Measurements from ENCODE around the gene BCL3.

The BCL3 gene

DNA sequence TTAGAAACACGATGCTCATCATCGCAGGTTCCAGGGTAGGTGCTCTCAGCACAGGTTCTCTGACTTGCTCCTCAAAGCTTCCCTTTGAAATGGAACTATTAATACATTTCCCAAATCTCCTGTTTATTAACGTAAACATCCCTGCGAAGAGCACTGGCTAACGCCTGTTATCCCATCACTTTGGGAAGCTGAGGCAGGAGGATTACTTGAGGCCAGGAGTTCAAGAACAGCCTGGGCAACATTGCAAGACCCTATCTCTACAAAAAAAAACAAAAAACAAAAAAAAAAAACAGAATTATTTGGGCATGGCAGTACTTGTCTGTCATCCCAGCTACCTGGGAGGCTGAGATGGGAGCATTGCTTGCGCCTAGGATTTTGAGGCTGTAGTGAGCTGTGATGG is 30.9 kb upstream of the BCL3 start (continued):
- TF ChIP-seq, protein P1, sequence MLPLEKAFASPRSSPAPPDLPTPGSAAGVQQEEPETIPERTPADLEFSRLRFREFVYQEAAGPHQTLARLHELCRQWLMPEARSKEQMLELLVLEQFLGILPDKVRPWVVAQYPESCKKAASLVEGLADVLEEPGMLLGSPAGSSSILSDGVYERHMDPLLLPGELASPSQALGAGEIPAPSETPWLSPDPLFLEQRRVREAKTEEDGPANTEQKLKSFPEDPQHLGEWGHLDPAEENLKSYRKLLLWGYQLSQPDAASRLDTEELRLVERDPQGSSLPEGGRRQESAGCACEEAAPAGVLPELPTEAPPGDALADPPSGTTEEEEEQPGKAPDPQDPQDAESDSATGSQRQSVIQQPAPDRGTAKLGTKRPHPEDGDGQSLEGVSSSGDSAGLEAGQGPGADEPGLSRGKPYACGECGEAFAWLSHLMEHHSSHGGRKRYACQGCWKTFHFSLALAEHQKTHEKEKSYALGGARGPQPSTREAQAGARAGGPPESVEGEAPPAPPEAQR (tag by site-specific recombination; IDR thresholded peaks at IDR 0.05), result no peak
- no peak for TF ChIP-seq ZNF777 (tag by site-specific recombination; IDR thresholded peaks at IDR 0.05; ENCODE audit: borderline replicate concordance)
- TF ChIP-seq ZFP69B (tag by site-specific recombination; IDR thresholded peaks at IDR 0.05), result no peak
- TF ChIP-seq, protein P2, sequence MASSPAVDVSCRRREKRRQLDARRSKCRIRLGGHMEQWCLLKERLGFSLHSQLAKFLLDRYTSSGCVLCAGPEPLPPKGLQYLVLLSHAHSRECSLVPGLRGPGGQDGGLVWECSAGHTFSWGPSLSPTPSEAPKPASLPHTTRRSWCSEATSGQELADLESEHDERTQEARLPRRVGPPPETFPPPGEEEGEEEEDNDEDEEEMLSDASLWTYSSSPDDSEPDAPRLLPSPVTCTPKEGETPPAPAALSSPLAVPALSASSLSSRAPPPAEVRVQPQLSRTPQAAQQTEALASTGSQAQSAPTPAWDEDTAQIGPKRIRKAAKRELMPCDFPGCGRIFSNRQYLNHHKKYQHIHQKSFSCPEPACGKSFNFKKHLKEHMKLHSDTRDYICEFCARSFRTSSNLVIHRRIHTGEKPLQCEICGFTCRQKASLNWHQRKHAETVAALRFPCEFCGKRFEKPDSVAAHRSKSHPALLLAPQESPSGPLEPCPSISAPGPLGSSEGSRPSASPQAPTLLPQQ (tag by site-specific recombination; IDR thresholded peaks at IDR 0.05), result no peak
- no peak for TF ChIP-seq ZNF133 (tag by site-specific recombination; IDR thresholded peaks at IDR 0.05)
- no peak for TF ChIP-seq ZIC2 (tag by site-specific recombination; IDR thresholded peaks at IDR 0.05)
- no peak for TF ChIP-seq ZNF664 (tag by site-specific recombination; IDR thresholded peaks at IDR 0.05)
- TF ChIP-seq ZNF514 (tag by site-specific recombination; IDR thresholded peaks at IDR 0.05), result no peak
- TF ChIP-seq SCRT1 (tag by site-specific recombination; IDR thresholded peaks at IDR 0.05; ENCODE audit: borderline replicate concordance), result no peak

DNA sequence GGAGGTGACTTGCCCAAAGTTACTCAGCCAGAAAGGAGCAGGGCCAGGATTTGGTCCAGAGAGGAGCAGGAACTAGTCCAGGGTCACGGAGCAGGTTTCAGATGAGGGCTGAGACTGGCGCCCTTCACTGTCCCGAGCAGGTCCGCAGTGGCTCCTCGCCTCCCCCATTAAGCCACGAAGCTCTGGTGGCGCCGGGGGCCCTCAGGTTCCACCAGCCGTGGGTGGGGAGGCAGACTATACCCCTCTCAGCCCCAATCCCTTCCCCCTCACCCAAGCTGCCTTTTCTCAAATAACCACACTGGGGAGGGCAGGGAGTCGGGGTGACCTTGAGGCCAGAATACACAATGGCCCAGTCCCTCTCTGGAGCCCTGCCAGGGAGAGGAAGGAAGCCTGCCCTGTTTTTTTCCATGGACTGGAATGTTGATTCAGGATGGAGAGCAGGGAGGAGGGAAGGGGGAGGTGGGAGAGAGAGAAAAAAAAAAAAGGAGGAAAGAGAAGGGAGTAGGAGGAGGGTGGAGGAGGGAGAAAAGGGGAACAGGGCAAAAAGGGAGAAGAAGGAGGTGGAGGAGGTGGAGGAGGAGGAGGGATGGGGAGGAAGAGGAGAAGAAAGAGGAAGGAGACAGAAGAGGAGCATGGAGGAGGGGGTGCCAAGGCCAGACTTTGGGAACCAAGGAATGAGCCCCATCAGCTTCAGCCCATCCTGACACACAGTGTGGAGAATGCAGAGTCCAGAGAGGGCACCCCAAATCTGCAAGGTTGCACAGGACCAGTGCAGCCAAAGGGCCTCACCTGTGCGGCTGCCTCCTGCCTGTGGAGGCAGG is 29.9 kb upstream of the BCL3 start:
- peaks cover 9% of the 10 kb centered on the region for H3K4me1 ChIP-seq (ENCODE audit: control insufficient read depth, insufficient read depth, low read length)
- H3K27ac ChIP-seq (ENCODE audit: extremely low read depth, low read depth, low read length), result no peak overlapping the region
- H3K36me3 ChIP-seq (ENCODE audit: control insufficient read depth in 2 of 2, insufficient read depth in 1 of 2, low read length in 2 of 2), result no peaks in the 10 kb centered on the region
- CTCF ChIA-PET, result interaction anchor here (0.7 to 2.8 kb wide), 7 partner anchors 27 to 152 kb away, joined by 3 to 18 read pairs (median 5); no protein-coding TSS in a partner anchor
- no peak overlapping the region for H3K4me3 ChIP-seq (ENCODE audit: low read depth, low read length)
- POLR2A ChIA-PET, result interaction anchor here (0.5 to 0.7 kb wide), 3 partner anchors 55 to 152 kb away, joined by 3 to 7 read pairs (median 5); no protein-coding TSS in a partner anchor
- H3K9me3 ChIP-seq (ENCODE audit: control insufficient read depth, insufficient read depth, low read depth, low read length), result no peaks in the 10 kb centered on the region
- TF ChIP-seq ZFHX2 (tag by site-specific recombination; conservative IDR thresholded peaks at IDR 0.05) (peak; percentile 97), WT1 (tag by site-specific recombination; IDR thresholded peaks at IDR 0.05) (peak; percentile 79), GLIS2 (tag by site-specific recombination; IDR thresholded peaks at IDR 0.05) (no peak), ZNF366 (tag by site-specific recombination; conservative IDR thresholded peaks at IDR 0.05) (peak; percentile 44; the same call in 1 of the 2 replicates), OSR2 (tag by site-specific recombination; IDR thresholded peaks at IDR 0.05) (no peak), PRDM1 (tag by site-specific recombination; IDR thresholded peaks at IDR 0.05) (peak; percentile 32; the same call in 1 of the 2 replicates), ZBTB17 (tag by site-specific recombination; IDR thresholded peaks at IDR 0.05) (peak; percentile 37; the same call in 1 of the 2 replicates), ZNF610 (tag by site-specific recombination; IDR thresholded peaks at IDR 0.05; ENCODE audit: borderline replicate concordance) (no peak)
- TF ChIP-seq, protein P3, sequence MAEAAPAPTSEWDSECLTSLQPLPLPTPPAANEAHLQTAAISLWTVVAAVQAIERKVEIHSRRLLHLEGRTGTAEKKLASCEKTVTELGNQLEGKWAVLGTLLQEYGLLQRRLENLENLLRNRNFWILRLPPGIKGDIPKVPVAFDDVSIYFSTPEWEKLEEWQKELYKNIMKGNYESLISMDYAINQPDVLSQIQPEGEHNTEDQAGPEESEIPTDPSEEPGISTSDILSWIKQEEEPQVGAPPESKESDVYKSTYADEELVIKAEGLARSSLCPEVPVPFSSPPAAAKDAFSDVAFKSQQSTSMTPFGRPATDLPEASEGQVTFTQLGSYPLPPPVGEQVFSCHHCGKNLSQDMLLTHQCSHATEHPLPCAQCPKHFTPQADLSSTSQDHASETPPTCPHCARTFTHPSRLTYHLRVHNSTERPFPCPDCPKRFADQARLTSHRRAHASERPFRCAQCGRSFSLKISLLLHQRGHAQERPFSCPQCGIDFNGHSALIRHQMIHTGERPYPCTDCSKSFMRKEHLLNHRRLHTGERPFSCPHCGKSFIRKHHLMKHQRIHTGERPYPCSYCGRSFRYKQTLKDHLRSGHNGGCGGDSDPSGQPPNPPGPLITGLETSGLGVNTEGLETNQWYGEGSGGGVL (tag by site-specific recombination; IDR thresholded peaks at IDR 0.05), result peak; percentile 83
- TF ChIP-seq, protein P4, sequence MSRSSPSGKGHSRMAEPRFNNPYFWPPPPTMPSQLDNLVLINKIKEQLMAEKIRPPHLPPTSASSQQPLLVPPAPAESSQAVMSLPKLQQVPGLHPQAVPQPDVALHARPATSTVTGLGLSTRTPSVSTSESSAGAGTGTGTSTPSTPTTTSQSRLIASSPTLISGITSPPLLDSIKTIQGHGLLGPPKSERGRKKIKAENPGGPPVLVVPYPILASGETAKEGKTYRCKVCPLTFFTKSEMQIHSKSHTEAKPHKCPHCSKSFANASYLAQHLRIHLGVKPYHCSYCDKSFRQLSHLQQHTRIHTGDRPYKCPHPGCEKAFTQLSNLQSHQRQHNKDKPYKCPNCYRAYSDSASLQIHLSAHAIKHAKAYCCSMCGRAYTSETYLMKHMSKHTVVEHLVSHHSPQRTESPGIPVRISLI (tag by site-specific recombination; IDR thresholded peaks at IDR 0.05), result peak; percentile 14; the same call in 1 of the 2 replicates
- TF ChIP-seq, protein P5, sequence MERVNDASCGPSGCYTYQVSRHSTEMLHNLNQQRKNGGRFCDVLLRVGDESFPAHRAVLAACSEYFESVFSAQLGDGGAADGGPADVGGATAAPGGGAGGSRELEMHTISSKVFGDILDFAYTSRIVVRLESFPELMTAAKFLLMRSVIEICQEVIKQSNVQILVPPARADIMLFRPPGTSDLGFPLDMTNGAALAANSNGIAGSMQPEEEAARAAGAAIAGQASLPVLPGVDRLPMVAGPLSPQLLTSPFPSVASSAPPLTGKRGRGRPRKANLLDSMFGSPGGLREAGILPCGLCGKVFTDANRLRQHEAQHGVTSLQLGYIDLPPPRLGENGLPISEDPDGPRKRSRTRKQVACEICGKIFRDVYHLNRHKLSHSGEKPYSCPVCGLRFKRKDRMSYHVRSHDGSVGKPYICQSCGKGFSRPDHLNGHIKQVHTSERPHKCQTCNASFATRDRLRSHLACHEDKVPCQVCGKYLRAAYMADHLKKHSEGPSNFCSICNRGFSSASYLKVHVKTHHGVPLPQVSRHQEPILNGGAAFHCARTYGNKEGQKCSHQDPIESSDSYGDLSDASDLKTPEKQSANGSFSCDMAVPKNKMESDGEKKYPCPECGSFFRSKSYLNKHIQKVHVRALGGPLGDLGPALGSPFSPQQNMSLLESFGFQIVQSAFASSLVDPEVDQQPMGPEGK (tag by site-specific recombination; IDR thresholded peaks at IDR 0.05), result peak; percentile 46; the same call in 1 of the 2 replicates
- TF ChIP-seq, protein P6, sequence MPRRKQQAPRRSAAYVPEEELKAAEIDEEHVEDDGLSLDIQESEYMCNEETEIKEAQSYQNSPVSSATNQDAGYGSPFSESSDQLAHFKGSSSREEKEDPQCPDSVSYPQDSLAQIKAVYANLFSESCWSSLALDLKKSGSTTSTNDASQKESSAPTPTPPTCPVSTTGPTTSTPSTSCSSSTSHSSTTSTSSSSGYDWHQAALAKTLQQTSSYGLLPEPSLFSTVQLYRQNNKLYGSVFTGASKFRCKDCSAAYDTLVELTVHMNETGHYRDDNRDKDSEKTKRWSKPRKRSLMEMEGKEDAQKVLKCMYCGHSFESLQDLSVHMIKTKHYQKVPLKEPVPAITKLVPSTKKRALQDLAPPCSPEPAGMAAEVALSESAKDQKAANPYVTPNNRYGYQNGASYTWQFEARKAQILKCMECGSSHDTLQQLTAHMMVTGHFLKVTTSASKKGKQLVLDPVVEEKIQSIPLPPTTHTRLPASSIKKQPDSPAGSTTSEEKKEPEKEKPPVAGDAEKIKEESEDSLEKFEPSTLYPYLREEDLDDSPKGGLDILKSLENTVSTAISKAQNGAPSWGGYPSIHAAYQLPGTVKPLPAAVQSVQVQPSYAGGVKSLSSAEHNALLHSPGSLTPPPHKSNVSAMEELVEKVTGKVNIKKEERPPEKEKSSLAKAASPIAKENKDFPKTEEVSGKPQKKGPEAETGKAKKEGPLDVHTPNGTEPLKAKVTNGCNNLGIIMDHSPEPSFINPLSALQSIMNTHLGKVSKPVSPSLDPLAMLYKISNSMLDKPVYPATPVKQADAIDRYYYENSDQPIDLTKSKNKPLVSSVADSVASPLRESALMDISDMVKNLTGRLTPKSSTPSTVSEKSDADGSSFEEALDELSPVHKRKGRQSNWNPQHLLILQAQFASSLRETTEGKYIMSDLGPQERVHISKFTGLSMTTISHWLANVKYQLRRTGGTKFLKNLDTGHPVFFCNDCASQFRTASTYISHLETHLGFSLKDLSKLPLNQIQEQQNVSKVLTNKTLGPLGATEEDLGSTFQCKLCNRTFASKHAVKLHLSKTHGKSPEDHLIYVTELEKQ (tag by site-specific recombination; IDR thresholded peaks at IDR 0.05; ENCODE audit: borderline replicate concordance), result no peak
- TF ChIP-seq, protein P7, sequence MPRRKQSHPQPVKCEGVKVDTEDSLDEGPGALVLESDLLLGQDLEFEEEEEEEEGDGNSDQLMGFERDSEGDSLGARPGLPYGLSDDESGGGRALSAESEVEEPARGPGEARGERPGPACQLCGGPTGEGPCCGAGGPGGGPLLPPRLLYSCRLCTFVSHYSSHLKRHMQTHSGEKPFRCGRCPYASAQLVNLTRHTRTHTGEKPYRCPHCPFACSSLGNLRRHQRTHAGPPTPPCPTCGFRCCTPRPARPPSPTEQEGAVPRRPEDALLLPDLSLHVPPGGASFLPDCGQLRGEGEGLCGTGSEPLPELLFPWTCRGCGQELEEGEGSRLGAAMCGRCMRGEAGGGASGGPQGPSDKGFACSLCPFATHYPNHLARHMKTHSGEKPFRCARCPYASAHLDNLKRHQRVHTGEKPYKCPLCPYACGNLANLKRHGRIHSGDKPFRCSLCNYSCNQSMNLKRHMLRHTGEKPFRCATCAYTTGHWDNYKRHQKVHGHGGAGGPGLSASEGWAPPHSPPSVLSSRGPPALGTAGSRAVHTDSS (tag by site-specific recombination; IDR thresholded peaks at IDR 0.05), result peak; percentile 57; the same call in 1 of the 2 replicates
